HPDE6-E6E7 (cell line): ENCODE data around the gene HAPLN2.
"Not testable (repeated sequence)": the region's sequence is repeated elsewhere in the genome, so short reads cannot be mapped to it uniquely, and the experiment has no call there.

Experiments used
- DNase-seq: peaks from one replicate; pipeline ENCODE4 v3.0.0; 2011; ENCODE audit warnings: missing footprints; ENCODE audit errors: extremely low spot score

The HAPLN2 gene

DNA sequence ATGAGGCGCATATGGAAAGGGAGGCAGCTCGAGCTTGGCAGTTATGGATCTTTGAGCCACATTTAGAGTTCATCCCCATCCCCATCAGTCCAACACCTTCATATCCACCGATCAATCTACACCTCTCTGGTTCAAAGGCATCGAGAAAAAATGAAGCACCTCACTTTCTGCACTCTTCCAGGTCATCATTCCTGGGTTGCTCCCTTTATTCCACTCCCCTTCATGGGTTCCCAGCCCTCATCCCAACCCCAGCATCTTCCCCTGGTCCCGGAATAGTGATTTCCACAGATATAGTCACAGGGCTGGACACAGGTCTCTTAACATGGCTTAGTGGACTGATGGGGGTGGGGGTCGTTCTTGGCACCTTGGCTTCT lies 354 bp downstream of the HAPLN2 start:
- no peak for DNase-seq

DNA sequence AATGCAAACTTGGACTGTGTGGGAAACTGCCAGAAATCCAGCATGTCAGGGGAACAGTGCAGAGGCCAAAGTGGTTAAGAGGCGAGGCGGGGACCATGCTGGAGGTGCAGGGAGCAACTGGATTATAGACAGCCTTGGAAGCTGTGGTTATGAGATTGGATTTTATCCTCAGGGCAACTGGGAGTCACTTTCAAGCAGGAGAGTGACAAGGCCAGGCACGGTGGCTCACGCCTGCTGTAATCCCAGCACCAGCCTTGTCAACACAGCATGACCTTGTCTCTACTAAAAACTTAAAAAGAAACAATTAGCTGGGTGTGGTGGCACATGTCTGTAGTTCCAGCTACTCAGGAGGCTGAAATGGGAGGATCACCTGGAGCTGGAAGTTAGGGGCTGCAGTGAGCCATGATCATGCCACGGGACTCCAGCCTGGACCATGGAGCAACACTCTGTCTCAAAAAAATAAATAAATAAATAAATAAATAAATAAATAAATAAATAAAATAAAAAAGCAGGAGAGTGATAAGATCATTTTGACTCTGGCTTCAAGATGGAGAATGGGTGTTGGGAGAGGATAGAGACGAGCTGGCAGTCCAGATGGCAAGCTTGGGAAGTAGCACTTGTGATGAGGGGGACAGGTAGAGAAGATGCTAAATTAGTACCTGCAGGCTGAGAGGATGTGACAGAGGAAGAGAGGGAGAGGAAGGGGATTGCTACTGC lies 3.5 kb downstream of the HAPLN2 start:
- no peak for DNase-seq

DNA sequence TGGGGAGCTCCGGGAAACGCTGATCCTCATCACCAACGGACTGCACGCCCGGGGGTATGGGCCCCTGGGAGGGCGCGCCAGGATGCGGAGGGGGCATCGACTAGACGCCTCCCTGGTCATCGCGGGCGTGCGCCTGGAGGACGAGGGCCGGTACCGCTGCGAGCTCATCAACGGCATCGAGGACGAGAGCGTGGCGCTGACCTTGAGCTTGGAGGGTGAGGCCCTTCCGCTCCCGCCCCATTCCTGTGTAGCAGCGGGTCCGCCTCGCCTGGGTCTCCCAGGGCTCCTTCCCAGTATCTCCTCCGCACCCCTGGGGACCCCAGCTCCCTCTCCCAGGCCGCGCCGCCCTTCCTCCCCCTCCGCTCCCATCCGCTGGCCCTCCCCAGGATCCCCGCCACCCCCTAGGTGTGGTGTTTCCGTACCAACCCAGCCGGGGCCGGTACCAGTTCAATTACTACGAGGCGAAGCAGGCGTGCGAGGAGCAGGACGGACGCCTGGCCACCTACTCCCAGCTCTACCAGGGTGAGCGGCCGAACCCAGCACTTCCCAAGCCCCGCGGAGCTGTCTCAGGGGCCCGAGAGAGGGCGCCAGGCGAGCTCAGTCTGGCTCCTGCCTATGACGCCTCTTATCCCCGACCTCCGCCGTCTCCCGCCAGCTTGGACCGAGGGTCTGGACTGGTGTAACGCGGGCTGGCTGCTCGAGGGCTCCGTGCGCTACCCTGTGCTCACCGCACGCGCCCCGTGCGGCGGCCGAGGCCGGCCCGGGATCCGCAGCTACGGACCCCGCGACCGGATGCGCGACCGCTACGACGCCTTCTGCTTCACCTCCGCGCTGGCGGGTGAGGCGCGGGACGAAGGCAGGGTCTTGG lies 5.0 kb downstream of the HAPLN2 start:
- DNase-seq: no peak

DNA sequence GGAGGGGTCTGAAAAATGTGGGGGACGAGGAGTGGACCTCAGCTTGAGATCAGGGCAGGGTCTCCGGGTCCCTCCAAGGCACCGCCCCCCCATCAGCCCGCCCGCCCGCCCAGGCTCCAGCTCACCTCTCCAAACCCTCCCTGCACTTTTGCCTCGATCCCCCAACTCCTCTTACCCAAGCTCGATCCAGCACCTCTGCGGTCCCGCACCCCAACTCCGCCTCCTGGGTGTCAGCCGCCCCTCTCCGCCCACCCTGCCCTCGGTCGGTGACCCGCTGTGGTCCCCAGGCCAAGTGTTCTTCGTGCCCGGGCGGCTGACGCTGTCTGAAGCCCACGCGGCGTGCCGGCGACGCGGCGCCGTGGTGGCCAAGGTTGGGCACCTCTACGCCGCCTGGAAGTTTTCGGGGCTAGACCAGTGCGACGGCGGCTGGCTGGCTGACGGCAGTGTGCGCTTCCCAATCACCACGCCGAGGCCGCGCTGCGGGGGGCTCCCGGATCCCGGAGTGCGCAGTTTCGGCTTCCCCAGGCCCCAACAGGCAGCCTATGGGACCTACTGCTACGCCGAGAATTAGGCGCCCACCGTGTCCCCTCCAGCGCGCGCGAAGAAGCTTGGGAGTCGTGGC lies 5.7 kb downstream of the HAPLN2 start:
- DNase-seq: no peak

DNA sequence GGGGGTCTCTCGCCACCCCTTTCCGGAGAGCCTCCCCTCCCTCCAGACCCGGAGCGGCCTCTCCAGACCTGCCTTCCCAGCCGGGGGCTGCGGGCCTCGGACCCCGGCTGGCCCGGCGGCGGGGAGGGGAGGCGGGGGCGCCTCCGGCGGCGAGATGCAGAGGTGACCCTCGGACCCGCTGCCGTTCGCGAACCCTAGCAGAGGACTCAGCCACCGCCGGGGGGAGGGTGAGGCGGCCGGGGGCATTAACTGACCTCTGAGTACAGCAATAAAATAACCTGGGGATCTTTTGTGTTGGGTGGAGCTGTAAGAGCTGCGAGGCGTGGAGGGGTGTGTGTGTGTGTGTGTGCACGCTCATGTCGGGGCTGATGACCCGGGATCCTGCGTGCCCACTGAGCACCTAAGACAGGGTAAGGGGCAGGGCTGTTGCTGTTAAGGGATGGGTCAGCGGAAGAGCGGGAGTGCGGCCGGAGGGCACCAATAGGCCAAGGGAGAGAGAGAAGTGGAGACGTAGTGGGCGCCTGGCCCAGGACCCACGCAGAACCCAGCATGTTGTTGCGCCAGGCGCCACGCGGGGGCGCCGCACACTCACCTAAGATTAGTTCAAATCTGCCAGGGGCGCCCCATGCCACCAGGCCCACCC lies 6.3 kb downstream of the HAPLN2 start:
- DNase-seq: no peak

DNA sequence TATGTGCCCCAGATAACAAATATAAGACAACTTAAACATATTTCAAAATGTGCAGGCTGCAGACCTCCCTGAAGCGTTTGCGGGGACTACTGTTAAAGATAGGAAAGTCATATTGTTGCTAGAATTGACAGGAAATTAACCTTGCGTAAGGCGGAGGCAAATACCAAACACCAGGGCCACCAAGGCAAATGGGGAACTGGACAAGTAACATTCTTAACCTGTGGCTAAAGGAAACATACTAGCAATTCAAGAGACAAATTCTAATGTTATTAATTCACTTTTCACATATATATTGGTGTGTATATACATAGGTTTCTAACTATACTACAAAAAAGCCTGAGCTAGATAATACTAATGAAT lies 6.8 kb downstream of the HAPLN2 start:
- no peak for DNase-seq

DNA sequence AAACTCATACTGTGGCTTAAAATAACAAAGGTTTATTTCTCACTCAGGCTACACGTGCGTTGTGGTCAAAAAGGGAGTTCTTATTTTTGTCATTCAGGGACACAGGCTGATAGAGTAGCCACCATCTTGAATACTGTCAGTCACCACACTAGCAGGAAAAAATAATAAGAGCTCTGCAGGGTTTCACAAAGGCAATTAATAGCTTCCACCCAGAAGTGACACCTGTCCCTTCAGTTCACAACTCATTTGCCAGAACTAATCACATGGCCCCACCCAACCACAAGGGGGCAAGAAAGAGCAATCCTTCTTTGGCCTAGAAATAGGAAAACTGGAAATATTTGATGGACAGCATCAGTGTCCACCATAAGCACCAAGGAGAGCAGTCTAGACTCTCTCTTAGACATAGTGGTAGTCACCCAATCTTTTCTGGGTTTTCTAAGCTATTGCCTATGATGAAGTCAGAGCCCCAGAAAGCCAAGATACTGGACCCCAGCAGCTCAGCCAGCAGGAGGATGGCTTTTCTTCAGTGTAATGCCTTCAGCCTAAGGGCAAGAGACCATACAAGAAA lies 8.2 kb downstream of the HAPLN2 start:
- DNase-seq: peak; percentile 58

DNA sequence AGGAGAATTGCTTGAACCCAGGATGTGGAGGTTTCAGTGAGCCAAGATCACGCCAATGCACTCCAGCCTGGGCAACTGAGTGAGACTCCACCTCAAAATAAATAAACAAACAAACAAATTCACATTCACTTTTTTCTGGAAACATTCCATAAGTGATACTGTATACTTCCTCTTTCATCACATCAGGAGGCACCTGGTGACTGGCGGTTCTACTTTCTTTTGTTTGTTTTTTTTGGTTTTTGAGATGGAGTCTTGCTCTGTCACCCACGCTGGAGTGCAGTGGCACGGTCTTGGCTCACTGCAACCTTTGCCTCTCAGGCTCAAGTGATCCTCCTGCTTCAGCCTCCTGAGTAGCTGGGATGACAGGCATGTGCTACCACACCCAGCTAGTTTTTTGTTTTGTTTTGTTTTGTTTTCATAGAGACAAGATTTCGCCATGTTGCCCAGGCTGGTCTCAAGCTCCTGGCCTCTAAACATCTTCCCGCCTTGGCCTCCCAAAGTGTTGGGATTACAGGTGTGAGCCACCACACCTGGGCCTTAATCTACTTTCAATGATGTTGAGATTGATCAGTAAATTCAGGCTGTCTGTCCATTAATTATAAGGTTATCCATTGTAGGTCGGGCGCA lies 10.7 kb downstream of the HAPLN2 start:
- DNase-seq: no peak

DNA sequence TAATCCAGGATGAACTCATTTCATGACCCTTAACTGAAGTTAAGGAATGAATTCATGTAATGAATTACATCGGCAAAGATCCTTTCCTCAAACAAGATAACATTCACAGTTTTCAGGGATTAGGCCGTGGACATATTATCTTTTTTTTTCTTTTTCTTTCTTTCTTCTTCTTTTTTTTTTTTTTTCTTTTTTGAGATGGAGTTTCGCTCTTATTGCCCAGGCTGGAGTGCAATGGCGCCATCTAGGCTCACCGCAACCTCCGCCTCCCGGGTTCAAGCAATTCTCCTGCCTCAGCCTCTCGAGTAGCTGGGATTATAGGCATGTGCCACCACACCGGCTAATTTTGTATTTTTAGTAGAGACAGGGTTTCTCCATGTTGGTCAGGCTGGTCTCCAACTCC lies 11.9 kb downstream of the HAPLN2 start:
- DNase-seq: not testable (repeated sequence)

DNA sequence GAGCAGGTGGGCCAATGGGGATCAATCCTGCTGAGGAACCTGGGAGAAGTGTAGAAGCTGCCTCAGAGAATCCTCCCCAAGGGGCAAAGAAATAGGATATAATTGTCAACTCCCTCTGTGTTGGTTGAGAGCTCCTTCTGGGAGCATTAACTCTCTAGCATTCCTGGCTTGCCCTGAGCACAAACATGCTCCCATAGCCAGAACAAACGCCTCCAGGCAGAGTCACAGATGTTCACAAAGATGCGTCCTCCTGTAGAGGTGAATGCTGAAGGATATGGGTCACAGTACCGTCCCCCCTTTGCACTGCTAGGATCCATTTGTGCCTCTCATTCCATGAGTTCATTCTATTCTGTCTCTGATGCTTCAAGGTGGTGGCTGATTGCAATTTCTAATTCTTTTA lies 13.1 kb downstream of the HAPLN2 start:
- DNase-seq: no peak

DNA sequence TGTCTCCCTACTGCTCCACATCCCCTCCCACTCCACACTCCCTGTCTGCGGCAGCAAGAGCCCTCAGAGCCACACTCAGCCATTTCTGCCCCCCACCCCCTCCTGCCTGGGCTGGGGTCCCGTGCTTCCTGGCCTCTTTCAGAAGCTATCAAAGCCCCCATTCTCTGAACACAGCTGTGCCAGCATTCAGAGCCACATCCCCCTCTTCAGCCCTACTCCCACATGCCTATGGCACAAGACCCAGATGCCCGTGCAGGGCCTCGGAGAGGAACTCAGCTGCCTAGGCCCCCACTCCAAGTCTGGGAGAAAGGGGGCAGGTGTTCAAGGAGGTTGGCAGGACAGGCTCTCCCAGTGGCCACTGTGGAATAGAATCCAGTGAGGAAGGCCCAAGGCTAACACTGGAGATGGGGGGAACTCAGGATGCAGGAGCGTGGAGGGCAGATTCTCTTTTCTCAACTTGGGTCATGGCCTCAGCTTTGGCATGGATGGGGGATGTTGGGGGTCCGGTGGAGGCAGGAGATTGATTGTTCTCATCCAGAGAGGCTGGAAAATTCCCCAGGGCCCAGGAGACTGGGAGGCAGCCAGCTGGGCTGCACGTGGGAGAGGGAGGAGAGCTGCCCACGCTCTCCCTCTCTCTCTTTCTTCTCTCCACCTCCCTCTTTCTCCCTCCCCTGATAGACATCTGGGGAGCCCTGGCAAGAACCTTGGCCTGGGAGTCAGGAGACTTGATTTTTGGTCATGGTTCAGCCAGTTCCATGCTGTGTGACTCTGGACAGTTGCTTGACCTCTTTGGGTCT lies 19.2 kb downstream of the HAPLN2 start:
- DNase-seq: no peak

DNA sequence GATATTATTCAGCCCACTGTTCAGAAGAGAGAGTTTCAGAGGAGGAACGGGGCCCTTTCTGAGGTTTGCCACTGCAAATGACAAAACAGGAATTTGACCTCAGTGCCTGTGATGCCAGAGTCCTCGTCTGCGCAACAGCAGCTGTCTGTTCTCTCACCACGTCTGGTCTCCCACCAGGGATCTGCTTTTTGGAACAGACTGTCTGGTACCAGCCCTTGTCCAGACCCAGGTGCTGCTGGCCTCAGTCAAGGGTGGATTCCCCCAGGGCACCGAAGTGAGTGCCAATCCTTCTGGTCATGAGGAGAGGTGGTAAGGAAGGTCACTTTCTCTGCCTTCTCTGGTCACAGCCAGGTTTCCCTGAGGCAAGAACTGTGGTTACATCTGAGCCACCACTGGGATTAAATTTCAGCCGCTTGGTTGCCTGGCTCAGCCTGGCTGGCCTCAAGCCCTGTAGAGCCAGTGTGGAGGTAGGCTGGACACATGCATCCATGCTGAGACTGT lies 20.4 kb downstream of the HAPLN2 start:
- DNase-seq: no peak

DNA sequence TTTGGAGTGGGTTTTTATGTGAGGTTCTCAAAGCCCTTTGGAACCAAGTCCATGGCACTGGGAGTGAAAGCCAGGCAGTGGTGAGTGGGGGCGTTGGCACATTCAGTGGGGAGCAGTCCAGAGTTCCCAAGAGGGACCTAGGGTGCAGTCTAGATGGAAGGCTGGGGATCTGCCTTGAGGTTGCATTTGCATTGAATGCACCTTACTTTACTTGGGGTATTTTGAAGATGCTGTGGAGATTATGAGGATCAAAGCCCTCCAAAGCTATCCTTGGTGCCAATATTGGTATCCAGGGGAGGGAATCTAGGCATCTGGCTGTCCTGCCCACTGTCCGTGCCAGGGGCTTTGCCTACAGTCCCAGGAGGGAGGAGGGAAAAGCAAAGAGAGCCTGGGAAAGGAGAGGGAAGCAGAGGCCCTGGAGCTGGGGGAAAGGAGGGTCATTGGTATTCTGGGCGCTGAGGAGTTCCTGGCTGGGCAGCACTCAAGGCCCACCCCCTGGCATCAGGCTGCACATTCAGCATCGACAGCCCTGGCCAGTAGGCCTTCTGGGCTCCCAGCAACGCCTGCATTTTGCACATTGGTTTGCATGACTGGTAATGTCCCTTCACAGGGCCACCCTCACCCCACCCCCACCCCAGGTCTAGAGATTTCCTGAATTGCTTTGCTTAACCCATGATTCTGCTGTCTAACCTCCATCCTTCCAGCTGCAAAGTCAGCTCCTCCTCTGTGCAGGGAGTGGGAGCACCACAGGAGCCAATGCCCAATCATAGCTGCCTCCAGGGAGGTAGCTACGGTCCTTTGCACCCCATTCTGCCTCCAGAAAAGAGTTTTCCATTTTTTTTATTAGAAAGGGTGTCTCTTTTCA lies 21.9 kb downstream of the HAPLN2 start:
- no peak for DNase-seq

DNA sequence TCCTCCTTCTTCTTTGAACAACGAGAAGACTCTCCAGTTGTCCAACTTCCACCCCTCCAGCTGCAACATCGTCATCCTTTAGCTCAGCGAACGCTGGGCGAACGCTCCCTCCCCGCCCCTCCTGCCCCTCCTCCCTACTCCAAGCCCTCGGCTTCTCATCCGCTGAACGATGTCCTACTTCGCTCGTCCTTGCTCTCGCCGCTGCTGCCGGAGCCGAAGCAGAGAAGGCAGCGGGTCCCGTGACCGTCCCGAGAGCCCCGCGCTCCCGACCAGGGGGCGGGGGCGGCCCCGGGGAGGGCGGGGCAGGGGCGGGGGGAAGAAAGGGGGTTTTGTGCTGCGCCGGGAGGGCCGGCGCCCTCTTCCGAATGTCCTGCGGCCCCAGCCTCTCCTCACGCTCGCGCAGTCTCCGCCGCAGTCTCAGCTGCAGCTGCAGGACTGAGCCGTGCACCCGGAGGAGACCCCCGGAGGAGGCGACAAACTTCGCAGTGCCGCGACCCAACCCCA lies 22.6 kb downstream of the HAPLN2 start, which contains the start of gene BCAN:
TSS of gene BCAN (plus strand) at position 357 of the 504 bp plus-strand sequence. CDS start 3,938 bp downstream, outside the sequence.
- DNase-seq: no peak

DNA sequence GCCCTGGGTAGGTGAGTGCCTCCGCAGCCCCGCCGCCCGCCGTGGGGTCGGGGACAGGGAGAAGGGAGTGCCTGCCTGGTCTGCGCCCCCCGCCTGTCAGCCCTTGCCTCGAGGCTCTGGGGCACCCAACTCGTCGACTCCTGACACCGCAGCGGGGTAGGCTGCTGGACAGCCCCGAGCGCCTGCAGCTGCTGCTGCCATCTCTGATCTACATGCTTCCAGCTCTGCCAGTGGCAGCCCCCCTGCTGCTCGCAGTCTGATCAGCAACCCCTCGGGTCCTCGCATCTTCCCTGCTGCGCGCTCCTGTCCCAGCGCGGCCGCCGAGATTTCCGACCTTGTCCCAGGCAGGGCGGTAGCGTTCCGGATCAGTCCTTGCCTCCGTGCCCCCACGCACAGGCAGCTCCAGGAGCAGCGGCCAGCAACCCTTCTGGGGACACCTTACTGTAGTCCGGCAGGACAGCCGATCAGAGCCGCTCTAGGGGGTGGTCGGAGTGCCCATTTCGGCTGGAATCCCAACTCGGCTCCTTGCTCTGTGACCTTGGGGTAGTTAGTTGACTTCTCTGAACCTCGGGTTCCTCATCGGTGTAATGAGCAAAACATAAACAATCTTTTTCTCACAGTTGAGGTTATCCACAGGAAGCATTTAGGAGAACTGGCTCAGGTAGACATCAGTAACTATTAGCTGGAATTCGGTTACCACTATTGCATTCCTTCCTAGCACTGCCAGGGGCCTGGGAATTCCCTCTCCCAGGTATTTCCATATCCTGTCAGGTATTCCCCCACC lies 23.2 kb downstream of the HAPLN2 start:
- no peak for DNase-seq

DNA sequence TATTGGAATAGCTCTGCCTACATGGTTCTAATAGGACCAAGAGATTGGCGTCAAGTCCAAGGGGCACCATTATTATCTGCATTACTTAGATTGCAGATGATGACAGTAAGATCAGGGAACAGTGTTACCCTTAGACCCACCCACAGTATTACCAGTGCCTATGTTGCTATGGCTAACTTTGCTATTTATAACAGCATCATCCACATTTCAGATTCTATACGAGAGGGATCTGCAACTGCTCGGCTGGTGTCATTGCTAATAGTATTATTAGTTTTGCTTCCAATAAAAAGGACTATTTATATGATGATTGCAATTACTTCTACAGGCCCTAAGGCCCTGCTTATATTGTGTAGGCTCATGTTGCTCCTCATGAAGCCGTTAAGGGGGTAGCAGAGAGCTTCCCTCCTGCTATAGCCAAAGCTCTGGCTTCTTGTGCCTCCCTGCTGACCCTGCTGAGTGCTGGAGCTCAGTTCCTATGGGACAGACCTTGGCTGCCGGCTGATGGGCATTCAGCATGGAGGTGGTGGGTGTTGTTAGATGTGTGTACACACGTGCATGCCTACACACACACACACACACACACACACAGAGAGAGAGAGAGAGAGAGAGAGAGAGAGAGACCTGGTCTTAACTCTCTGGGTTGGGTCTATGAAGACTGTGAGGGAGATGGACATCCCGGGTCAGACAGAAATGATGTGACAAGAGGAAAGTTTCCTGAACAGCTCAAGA lies 24.0 kb downstream of the HAPLN2 start:
- DNase-seq: no peak

DNA sequence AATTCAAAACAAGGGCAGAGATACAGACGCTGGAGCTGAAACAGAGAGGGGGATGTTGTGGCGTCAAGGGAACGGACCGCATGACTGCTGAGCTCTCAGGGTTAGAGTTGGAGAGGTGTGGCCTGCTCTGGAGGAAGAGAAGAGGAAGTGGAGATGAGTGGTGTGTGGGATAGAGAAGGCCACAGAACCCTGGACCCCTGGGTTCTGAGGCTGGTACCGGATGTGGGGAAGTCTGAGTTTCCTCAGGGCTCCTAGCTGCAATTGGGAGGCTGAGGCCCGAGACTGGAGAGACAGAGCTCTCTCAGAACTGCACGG lies 24.5 kb downstream of the HAPLN2 start:
- no peak for DNase-seq

DNA sequence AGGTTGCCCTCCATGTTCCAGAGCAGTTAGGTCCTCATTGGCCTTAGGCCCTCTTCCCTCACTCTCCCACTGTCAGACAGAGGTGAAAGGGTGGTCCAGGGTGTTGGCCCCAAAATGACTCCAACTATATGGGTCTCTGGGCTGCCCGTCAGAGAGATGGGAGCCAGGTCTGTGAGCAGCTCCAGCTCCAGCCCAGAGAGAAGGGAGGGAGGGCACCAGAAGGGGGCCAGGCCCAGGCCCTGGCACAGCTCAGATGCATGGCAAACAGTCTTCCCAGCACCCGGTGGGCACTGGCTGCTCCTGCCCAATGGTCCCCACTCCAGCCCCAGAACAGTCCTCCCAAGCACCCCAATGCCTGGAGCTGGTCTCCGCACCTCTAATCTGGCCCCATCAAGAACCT lies 24.9 kb downstream of the HAPLN2 start:
- DNase-seq: no peak
